Camera-type eye (tissue), 1 donor: ENCODE results near the gene TRMT1. TPM values are rescaled to one million over a fixed set of nuclear protein-coding genes. Genes with fewer than 3 reads are reported as not detected.

Source experiments
- total RNA-seq: library from RNA; depleted of rRNA; stranded (reverse); fragments of >200 nt; gene quantifications from one replicate; pipeline ENCODE4 v1.2.3, GENCODE V29; 2014

Gene TRMT1
- 30.1 TPM for total RNA-seq

DNA sequence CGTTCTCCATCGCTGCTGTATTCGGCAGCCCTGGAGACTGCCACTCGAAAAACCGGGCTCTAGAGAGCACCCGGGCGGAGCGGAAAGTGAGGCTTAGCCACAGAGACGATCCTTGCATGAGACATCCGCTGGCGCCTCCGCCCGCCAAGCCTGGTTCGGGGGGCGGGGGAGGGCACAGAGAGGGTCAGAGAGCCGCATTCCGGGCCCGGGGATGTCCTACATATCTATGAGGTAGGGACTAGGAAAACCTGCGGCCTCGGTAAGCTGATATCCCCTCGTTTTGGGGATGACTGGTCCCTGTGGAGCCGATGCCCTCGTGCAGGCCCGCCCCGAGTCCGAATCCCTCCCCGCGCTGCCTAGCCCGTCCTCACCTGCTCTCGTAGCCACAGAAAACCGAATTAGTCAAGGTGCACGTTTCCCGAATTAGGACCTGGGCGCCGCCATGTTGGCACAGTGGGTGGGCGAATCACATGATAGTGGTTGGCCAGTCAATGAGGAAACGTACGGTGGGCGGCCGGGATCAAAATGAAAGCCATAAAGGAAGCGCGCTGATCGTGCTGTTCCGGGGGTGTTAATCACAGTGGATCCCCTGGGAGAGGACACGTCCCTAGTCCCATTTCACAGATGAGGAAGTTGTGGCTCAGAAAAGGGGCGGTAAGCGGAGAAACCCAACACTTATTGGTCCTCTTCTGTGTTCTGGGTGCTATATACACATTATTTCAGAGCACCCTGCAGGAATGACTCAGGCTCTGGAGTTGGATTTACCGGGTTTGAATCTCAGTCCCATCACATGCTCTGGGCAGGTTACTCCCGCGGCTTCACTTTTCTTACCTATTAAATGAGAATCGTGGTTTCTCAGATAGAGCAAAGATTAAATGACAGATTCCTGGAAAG is at the start of gene TRMT1:
Gene TRMT1 (minus strand): TSS at position 459 of the 894 bp plus-strand sequence. CDS start 341 bp downstream, at position 118.

DNA sequence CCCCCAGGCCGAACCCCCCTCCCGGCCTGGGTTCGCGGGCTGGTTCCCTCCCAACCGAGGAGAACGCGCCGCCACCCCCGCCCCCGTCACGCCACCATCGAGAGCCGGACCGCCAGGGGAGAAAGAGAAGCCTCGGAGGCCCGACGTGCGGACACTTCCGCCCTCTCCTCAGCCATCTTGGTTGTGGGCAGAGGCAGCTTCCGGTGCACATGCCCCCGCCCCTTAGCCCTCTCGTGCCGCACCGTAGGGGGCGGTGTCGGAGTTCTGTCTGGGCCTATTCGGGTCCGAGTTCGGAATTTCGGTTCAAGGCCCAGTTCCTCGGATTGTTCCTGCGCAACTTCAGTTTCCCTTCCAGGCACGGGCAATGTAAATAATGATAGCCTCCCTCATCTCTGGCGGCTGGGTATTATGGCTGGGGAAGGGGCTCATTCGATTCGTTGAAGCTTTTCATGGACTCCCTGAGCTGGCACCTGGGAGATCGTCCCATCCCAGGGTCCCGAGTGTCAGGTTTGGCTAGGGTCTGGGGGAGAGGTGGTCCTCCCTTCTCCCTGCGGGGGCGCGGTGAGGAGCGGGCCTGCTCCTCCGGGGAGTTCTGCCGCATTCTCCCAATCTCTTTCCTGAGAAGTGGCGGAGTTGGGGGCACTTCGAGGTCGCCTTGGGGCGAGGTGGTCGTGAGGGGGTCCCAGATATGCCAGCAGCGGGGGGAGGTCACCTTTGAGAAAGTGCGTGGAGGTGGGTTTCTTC is 33.8 kb upstream of the TRMT1 start, which contains the start of the genes IER2 and STX10:
Gene IER2 (plus strand): TSS at position 225 of the 744 bp plus-strand sequence. CDS start 2,776 bp downstream, outside the sequence.
Gene STX10 (minus strand): TSS at position 189 of the 744 bp plus-strand sequence. CDS start 202 bp downstream, outside the sequence.

DNA sequence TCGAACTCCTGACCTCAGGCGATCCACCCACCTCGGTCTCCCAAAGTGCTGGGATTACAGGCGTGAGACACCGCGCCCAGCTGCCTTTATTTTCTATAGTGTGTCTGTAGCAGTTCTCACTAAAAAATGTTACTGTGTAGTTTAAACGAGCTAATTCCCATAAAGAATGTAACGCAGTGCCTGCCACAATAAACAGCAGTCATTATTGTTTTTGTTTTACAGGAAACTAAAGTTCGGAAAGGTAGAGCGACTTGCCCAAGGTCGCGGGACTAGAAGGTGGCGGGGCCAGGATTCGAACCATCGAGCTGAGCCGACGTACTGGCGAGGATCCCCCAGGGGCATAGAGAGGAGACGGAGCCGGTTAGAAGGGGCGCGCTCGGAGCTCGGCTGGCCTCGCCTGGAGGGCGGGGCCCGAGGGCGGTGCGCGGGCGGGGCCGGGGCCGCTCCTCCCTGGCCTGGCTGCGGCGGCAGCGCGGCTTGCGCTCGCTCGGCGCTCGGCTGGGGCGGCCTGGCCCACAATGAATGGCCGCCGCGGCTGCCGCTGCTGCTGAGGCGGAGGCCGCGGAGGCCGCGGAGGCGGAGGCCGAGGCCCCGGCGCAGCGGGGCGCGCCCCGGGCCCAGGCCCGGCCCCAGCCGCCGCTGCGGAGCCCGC is 1.4 kb upstream of the TRMT1 start, which contains the start of gene NACC1:
Gene NACC1 (plus strand): TSS at position 493 of the 652 bp plus-strand sequence. CDS start 16,944 bp downstream, outside the sequence.

DNA sequence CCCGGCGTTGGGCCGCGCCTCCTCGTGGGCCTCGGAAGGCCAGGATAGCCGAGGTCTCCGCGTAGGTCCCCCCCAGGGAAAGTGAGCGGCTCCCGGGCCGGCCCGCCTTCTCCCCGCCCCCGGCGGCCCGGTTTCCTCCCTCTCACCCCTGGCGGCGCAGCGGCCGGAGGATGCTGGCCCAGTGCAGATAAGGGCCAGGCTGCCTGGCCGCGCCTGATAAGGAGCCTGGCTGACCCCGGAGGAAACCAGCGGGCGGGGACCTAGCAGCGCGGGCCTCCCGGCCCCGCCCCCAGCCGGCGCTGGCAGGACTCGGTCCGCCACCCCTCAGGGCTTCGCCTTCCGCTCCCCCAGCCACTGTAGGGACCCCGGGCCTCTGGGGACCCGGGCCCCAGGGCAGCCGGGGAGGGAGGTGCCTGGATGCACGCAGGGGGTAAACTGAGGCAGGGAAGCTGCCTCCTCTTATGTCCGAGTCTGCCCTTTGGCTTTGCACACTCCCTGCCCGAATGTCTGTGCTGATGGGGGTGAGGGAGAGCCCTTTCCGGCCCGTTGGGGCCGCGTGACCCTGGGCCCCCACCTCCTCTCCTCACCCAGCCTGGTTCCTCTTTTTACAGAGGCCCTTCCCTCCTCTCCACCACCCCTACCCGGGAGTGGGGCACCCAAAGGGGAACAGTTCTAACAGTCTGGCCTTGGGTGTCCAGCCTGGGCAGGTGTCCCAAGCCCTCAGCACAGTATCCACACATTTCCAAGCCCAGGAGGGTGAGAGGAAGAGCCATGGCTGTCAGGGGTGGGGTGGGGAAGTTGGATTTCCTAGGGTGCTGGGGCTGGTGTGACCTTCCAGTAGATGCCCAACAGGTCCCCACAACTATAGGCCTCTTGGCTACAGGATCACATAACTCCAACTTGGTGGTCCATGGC is 13.6 kb downstream of the TRMT1 start, which contains the start of gene LYL1:
Gene LYL1 (minus strand): TSS at position 193 of the 915 bp plus-strand sequence. CDS start 1,687 bp downstream, outside the sequence.

Other genes starting within 250 kb of the TRMT1 start
- 15.1 TPM for gene DNASE2, start 235.3 kb downstream of the TRMT1 start, total RNA-seq
- gene KLF1, start 229.5 kb downstream of the TRMT1 start, total RNA-seq, result 2.1 TPM
- gene GCDH, start 225.6 kb downstream of the TRMT1 start, total RNA-seq, result 59.3 TPM
- not detected for gene SYCE2, start 197.4 kb downstream of the TRMT1 start, total RNA-seq
- gene FARSA, start 183.0 kb downstream of the TRMT1 start, total RNA-seq, result 41.6 TPM
- gene CALR, start 178.1 kb downstream of the TRMT1 start, total RNA-seq, result 471 TPM
- 75.9 TPM for gene RAD23A, start 170.9 kb downstream of the TRMT1 start, total RNA-seq
- 16.8 TPM for gene GADD45GIP1, start 159.5 kb downstream of the TRMT1 start, total RNA-seq
- 5.2 TPM for gene DAND5, start 147.2 kb downstream of the TRMT1 start, total RNA-seq
- 122 TPM for gene NFIX, start 121.3 kb downstream of the TRMT1 start, total RNA-seq
- 6.2 TPM for gene LYL1, start 13.9 kb downstream of the TRMT1 start, total RNA-seq
- gene NACC1, start 1.5 kb upstream of the TRMT1 start, total RNA-seq, result 18.8 TPM
- gene STX10, start 33.6 kb upstream of the TRMT1 start, total RNA-seq, result 50.3 TPM
- gene IER2, start 33.7 kb upstream of the TRMT1 start, total RNA-seq, result 40.2 TPM